ENCODE data around the gene CNTNAP5. TPM values are rescaled to one million over a fixed set of nuclear protein-coding genes. Genes with fewer than 3 reads are reported as not detected.

CNTNAP5 gene
- total and polyA plus RNA-seq, 2 of the 4 experiments (the other 2 are of a cell fraction), result not detected

DNA sequence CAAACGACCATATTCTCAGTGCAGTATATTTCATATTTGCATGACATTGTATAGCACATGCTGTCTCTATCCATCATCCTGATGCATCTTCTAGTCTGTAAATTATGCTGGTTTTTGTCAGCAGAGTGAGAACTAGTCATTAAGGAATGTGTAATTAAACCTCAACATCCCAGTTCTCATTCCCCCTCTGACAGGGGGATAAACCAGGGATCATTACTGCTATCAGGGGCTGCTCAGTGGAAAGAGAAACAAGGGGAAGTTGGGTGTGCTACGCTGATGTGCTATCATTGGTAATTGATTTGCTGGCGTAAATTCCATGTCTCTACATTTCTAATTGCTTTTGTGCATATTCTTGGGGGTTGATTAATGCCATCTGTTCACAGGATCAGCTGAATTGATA is 7.7 kb downstream of the CNTNAP5 start:
- H4K5ac ChIP-seq (ENCODE audit: low read depth, low read length), result no peak overlapping the region
- ChIA-PET POLR2A (ENCODE audit: unreplicated experiment) (no interaction called here), CTCF (no interaction called here)
- no peaks in the 10 kb centered on the region for H3K9me1 ChIP-seq (ENCODE audit: insufficient read depth, low read length)
- no peak overlapping the region for H3K18ac ChIP-seq (ENCODE audit: low read depth, low read length)
- in situ Hi-C loops (cut with MboI; ENCODE audit: low sequenced_read_pairs), result loop anchor here (25.0 kb wide), 2 partner anchors 780 to 1430 kb away; no protein-coding TSS in a partner anchor
- no peak overlapping the region for H2AK9ac ChIP-seq (replicated peaks; ENCODE audit: low read depth, low read length, poor library complexity)
- no peak overlapping the region for H3K9ac ChIP-seq (ENCODE audit: low read depth, low read length)
- H3K4me1 ChIP-seq (ENCODE audit: control insufficient read depth, insufficient read depth, low read length), result no peaks in the 10 kb centered on the region
- H3K27me3 ChIP-seq (ENCODE audit: control insufficient read depth, insufficient read depth, low read length), result no peaks in the 10 kb centered on the region
- no peaks in the 10 kb centered on the region for H3K36me3 ChIP-seq (ENCODE audit: control insufficient read depth, insufficient read depth, low read length)
- WGBS, 2 experiments (ENCODE audit: extremely low coverage in 2 of 2, insufficient read length in 1 of 2), result no CpG with 5 or more reads among the region's 3 CpGs
- H3K4me3 ChIP-seq (ENCODE audit: insufficient read depth, low read depth, low read length), result no peak overlapping the region
- no peak overlapping the region for H2AK5ac ChIP-seq (ENCODE audit: low read depth, low read length)
- no peak overlapping the region for H3K27ac ChIP-seq (ENCODE audit: insufficient read depth, low read length)
- DNase-seq, result no peak
- no peak overlapping the region for H2BK120ac ChIP-seq (ENCODE audit: low read depth, low read length)
- no peak overlapping the region for H3K23ac ChIP-seq (ENCODE audit: low read depth, low read length)
- intact Hi-C loops (cut with micrococcal nuclease), result no loop called here
- TF ChIP-seq MXI1 (IDR thresholded peaks at IDR 0.05; ENCODE audit: borderline replicate concordance, low read depth, low read length) (no peak), POLR2A (IDR thresholded peaks at IDR 0.05; ENCODE audit: low read depth, low read length) (no peak)
- no peak overlapping the region for H2AFZ ChIP-seq (replicated peaks; ENCODE audit: low read length, poor library complexity)
- dilution Hi-C loops (cut with HindIII; ENCODE audit: low sequenced_read_pairs, unreplicated experiment), result no loop called here
- H4K91ac ChIP-seq (ENCODE audit: insufficient read depth, low read depth, low read length), result no peak overlapping the region
- no TSS peak for BruUV-seq (replicated peaks)
- H4K20me1 ChIP-seq (ENCODE audit: insufficient read depth, low read length), result no peaks in the 10 kb centered on the region
- no peak overlapping the region for H3K14ac ChIP-seq (replicated peaks; ENCODE audit: low read depth, low read length)
- no peak overlapping the region for H3K4me2 ChIP-seq (ENCODE audit: low read depth, low read length)
- no peak overlapping the region for H4K8ac ChIP-seq (ENCODE audit: low read depth in 2 of 2, low read length in 2 of 2)
- no peak for ATAC-seq (ENCODE audit: low read depth)
- H3K56ac ChIP-seq (ENCODE audit: extremely low read depth, insufficient read depth, low read length), result no peak overlapping the region
- no peak overlapping the region for H3K4ac ChIP-seq (ENCODE audit: low read depth, low read length)
- no peaks in the 10 kb centered on the region; the same call in 1 of the 2 replicates for H3K9me3 ChIP-seq (ENCODE audit: control insufficient read depth, insufficient read depth, low read length)
- H2BK5ac ChIP-seq (ENCODE audit: low read depth, low read length, poor library complexity, severe bottlenecking), result no peak overlapping the region
- H2BK15ac ChIP-seq (ENCODE audit: low read depth, low read length), result no peak overlapping the region
- no peak overlapping the region for H2BK20ac ChIP-seq (ENCODE audit: low read depth, low read length)
- no peaks in the 10 kb centered on the region for H3K79me1 ChIP-seq (ENCODE audit: low read depth in 1 of 2, low read length in 2 of 2)

All from IMR-90 (cell line).